Hindlimb muscle (tissue), 1 donor: Measurements from ENCODE around the gene OR2L5. TPM values are rescaled to one million over a fixed set of nuclear protein-coding genes. Genes with fewer than 3 reads are reported as not detected.

Experiments used
- DNase-seq: peaks from one replicate; pipeline ENCODE4 v3.0.0-alpha.2; 2013
- polyA plus RNA-seq: library from polyadenylated mRNA; unstranded; fragments of 120-200 nt; gene quantifications from one replicate; pipeline ENCODE4 v1.2.1, GENCODE V29; 2013; ENCODE audit not compliant: insufficient read length

OR2L5 gene
- not detected for polyA plus RNA-seq

DNA sequence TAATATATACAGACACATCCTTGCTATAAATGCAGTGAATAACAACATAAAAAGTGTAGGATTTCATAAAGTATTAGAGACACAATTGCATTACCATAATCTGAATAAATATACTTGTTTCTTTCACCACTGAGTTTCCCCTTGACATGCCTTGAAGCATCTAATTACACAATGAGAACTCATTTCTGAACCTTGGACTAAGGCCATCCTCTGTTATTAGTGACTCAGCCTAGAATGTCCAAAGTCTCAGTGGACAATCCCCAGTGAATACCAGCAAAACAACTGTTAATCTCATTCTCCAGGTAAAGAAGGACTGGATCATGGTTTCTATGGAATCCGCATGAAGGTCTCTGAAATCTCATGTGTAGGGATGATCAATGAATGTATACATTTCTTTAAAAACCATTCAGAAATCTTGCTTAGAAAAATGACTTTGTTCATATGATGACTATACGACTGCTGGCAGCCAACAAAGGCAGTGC is at the start of gene OR2L5:
Gene OR2L5, plus strand, starts transcription at position 432 of the 482 bp plus-strand sequence. CDS start 8,288 bp downstream, outside the sequence.
- DNase-seq: no peak

- no peak for DNase-seq
These were observed 48.5 kb upstream of the OR2L5 start, which contains the start of gene OR2AK2 for GRCh38 chr1:247964933-247965332. Gene OR2AK2, plus strand, starts transcription at chr1:247965233. Its CDS starts 144 bp downstream, at chr1:247965377.

GRCh38 chr1:247966532-247967204 is 46.8 kb upstream of the OR2L5 start:
- no peak for DNase-seq

- DNase-seq: no peak
These were observed 20.5 kb upstream of the OR2L5 start for GRCh38 chr1:247992986-247993385.

GRCh38 chr1:247998811-247999210 is 14.6 kb upstream of the OR2L5 start:
- DNase-seq: no peak

DNA sequence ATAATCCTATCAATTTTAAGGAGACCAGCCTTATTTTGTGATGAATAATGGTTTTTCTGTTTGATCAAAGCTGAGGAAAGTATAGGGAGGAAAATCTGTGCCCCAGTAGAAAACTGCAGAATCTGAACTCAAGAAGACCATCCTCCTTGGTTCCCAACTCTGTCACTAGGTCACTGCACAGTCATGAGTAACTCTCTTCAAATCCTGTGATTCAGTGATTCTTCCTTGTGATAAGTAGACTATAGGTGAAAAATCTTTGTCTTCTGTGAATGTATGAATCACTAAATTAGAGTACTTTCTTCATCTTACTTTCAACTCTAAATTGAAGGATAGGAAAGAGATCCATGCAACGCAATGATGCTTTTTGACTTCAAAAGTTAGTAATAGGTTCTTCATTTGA is 13.3 kb upstream of the OR2L5 start:
- DNase-seq: no peak

- no peak for DNase-seq
These were observed 5.7 kb upstream of the OR2L5 start for GRCh38 chr1:248007778-248008177.

GRCh38 chr1:248009681-248010080 is 3.8 kb upstream of the OR2L5 start:
- no peak for DNase-seq

DNA sequence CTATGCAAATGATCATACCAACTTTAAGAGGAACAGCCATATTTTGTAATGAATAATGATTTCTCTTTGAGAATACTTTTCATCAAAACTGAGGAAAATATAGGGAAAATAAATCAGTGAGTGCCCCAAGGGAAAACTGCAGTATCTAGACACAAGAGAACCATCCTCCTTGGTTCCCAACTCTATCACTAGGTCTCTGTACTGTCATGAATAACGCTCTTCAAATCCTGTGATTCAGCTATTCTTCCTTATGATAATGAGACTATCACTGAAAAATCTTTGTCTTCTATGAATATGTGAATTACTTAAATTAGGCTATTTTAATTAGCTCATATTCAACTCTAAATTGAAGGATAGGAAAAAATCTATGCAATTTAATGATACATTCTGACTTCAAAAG is 2.3 kb downstream of the OR2L5 start:
- no peak for DNase-seq

DNA sequence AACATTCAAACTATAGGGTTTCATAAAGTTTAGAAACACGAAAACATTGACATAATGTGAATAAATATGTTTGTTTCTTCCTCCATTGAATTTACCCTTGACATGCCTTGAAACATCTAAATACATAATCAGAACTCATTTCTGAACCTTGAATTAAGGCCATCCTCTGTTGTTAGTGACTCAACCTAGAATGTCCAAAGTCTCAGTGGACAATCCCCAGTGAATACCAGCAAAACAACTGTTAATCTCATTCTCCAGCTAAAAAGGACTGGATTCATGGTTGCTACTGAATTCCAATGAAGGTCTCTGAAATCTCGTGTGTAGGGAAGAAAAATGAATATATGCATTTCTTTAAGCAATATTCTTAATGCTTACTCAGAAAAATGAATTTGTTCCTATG is 16.3 kb downstream of the OR2L5 start, which contains the start of gene OR2L2:
Gene OR2L2, plus strand, starts transcription at position 301 of the 400 bp plus-strand sequence. CDS start 8,198 bp downstream, outside the sequence.
- DNase-seq: no peak

- no peak for DNase-seq
These were observed 31.7 kb downstream of the OR2L5 start for GRCh38 chr1:248045209-248045608.

DNA sequence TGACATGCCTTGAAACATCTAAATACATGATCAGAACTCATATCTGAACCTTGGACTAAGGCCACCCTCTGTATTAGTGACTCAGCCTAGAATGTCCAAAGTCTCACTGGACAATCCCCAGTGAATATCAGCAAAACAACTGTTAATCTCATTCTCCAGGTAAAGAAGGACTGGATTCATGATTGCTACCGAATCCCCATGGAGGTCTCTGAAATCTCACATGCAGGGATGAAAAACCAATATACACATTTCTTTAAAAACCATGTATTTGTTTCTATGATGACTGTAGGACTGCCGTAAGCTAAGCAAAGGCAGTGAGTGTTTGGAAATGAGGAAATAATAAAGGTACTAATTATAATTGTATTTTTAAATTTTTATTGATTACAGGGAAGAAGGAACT is 33.1 kb downstream of the OR2L5 start, which contains the start of gene OR2L3:
Gene OR2L3, plus strand, starts transcription at position 301 of the 400 bp plus-strand sequence. CDS start 13,846 bp downstream, outside the sequence.
- DNase-seq: no peak

DNA sequence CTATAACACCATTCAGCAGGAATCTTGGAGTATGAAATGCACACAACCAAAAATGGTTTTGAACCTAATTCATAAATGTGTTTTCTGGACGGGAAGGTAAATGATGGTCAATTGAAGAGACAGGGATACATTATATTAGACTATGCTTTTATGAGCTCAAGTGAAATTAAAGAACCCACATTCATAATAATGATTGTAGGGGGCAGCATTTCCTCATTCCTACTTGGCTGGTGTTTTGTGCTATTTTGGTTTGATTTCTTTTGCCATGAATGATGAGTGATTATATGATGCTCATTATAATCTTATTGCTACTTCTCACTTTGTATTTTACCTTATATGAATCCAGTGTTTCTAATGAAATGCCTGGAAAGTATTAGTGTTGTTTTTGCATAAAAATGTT is 33.5 kb downstream of the OR2L5 start:
- no peak for DNase-seq

- no peak for DNase-seq
These were observed 41.2 kb downstream of the OR2L5 start for GRCh38 chr1:248054671-248055070.

- DNase-seq: no peak
These were observed 41.8 kb downstream of the OR2L5 start for GRCh38 chr1:248055261-248055660.

DNA sequence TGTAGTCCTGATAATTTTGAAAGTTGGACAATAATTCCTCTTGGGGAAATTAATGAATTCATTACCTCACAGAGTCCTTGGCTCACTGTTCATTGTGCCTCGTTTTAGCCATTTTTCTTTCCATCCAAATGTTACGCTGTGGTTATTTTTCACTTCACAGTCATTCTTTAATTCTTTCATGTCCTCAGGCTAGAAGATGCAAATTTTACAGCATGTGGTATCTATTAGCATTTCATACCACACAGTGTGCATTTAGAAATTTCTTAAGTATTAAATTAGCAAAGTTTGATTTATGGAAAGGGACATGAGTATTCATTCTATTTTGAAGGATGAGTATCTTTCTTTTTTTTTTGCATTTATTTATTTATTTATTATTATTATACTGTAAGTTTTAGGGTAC is 51.6 kb downstream of the OR2L5 start:
- DNase-seq: no peak

GRCh38 chr1:248065604-248066003 is 52.1 kb downstream of the OR2L5 start:
- no peak for DNase-seq

Other genes with a start within 250 kb of the OR2L5 start
- gene OR14A16, start 189.5 kb upstream of the OR2L5 start, polyA plus RNA-seq: not detected
- gene OR11L1, start 171.8 kb upstream of the OR2L5 start, polyA plus RNA-seq: not detected
- 1.3 TPM for gene TRIM58, start 156.5 kb upstream of the OR2L5 start, polyA plus RNA-seq
- gene OR2W3, start 118.1 kb upstream of the OR2L5 start, polyA plus RNA-seq: 0.56 TPM
- not detected for gene OR2T8, start 93.4 kb upstream of the OR2L5 start, polyA plus RNA-seq
- gene OR2AJ1, start 88.8 kb upstream of the OR2L5 start, polyA plus RNA-seq: not detected
- not detected for gene OR2L8, start 64.8 kb upstream of the OR2L5 start, polyA plus RNA-seq
- gene OR2AK2, start 48.4 kb upstream of the OR2L5 start, polyA plus RNA-seq: not detected
- gene OR2L2, start 16.4 kb downstream of the OR2L5 start, polyA plus RNA-seq: not detected
- gene OR2L3, start 33.2 kb downstream of the OR2L5 start, polyA plus RNA-seq: not detected
- not detected for gene OR2L13, start 81.5 kb downstream of the OR2L5 start, polyA plus RNA-seq
- gene OR2M5, start 131.5 kb downstream of the OR2L5 start, polyA plus RNA-seq: not detected
- gene OR2M2, start 161.2 kb downstream of the OR2L5 start, polyA plus RNA-seq: not detected
- 0.03 TPM for gene OR2M3, start 183.6 kb downstream of the OR2L5 start, polyA plus RNA-seq
- gene OR2M4, start 217.8 kb downstream of the OR2L5 start, polyA plus RNA-seq: not detected